ENCODE data around the gene NFIL3. TPM values are rescaled to one million over a fixed set of nuclear protein-coding genes. Genes with fewer than 3 reads are reported as not detected.

The NFIL3 gene
- total and polyA plus RNA-seq, 5 donors from 2014 or later = 0.55 to 8.2 (median 1.1) TPM

- no peak overlapping the region for H3K27ac Mint-ChIP-seq
- peak overlapping the region; percentile 88 to 96 (median 90) for H3K4me3 Mint-ChIP-seq
- no peaks in the 10 kb centered on the region for H3K9me3 ChIP-seq (ENCODE audit: control insufficient read depth in 2 of 2, low read length in 2 of 2)
- peaks cover 77% of the 10 kb centered on the region for H3K27me3 Mint-ChIP-seq
- H3K36me3 ChIP-seq (ENCODE audit: control insufficient read depth, insufficient read depth, low read length) = no peaks in the 10 kb centered on the region
- no peak overlapping the region for H3K4me3 ChIP-seq (ENCODE audit: low read depth, low read length)
- H3K9me3 Mint-ChIP-seq = peaks cover 0 to 12% (median 0%) of the 10 kb centered on the region in 7 donors
- no peaks in the 10 kb centered on the region for H3K36me3 Mint-ChIP-seq
- peaks cover 57% of the 10 kb centered on the region for H3K27me3 ChIP-seq (ENCODE audit: control insufficient read depth, insufficient read depth, low read length)
- H3K4me1 ChIP-seq (ENCODE audit: control insufficient read depth, insufficient read depth, low read length, poor library complexity, severe bottlenecking) = peaks cover 36% of the 10 kb centered on the region
- H3K4me1 Mint-ChIP-seq = peaks cover 17 to 43% (median 31%) of the 10 kb centered on the region in 4 donors
- ATAC-seq (ENCODE audit: low read depth in 2 of 2) = no peak
- no peak overlapping the region for H3K27ac ChIP-seq (ENCODE audit: insufficient read depth, low read length, poor library complexity, severe bottlenecking)
- no peak for DNase-seq
Measured at GRCh38 chr9:91421128-91421765, 2.4 kb downstream of the NFIL3 start.

- H3K4me3 ChIP-seq (ENCODE audit: low read depth, low read length) = no peak overlapping the region
- peaks cover 77% of the 10 kb centered on the region for H3K27me3 Mint-ChIP-seq
- ATAC-seq (ENCODE audit: low read depth in 2 of 2) = no peak
Measured at GRCh38 chr9:91420501-91421127, 3.0 kb downstream of the NFIL3 start.

GRCh38 chr9:91419222-91420191, 4.1 kb downstream of the NFIL3 start:
- Histone ChIP-seq H3K27ac (ENCODE audit: insufficient read depth, low read length, poor library complexity, severe bottlenecking) (no peak overlapping the region), H3K27me3 (ENCODE audit: control insufficient read depth, insufficient read depth, low read length) (peaks cover 55% of the 10 kb centered on the region), H3K4me3 (ENCODE audit: low read depth, low read length) (no peak overlapping the region), H3K9me3 (ENCODE audit: control insufficient read depth in 2 of 2, low read length in 2 of 2) (no peaks in the 10 kb centered on the region), H3K4me1 (ENCODE audit: control insufficient read depth, insufficient read depth, low read length, poor library complexity, severe bottlenecking) (peaks cover 31% of the 10 kb centered on the region), H3K36me3 (ENCODE audit: control insufficient read depth, insufficient read depth, low read length) (no peaks in the 10 kb centered on the region)
- Mint-ChIP-seq H3K4me1 (peaks cover 6 to 27% (median 18%) of the 10 kb centered on the region in 4 donors), H3K27me3 (peaks cover 76% of the 10 kb centered on the region), H3K9me3 (peaks cover 0 to 10% (median 0%) of the 10 kb centered on the region in 7 donors), H3K27ac (no peak overlapping the region), H3K4me3 (peak overlapping the region in 1 of 4 donors; percentile 77), H3K36me3 (no peaks in the 10 kb centered on the region)
- DNase-seq (no peak), ATAC-seq (ENCODE audit: low read depth in 2 of 2) (no peak)

More at GRCh38 chr9:91420501-91421127, 3.0 kb downstream of the NFIL3 start:
- H3K9me3 ChIP-seq (ENCODE audit: control insufficient read depth in 2 of 2, low read length in 2 of 2) = no peaks in the 10 kb centered on the region
- H3K4me1 Mint-ChIP-seq = peaks cover 17 to 38% (median 28%) of the 10 kb centered on the region in 4 donors
- H3K4me1 ChIP-seq (ENCODE audit: control insufficient read depth, insufficient read depth, low read length, poor library complexity, severe bottlenecking) = peaks cover 36% of the 10 kb centered on the region
- DNase-seq = no peak
- H3K36me3 Mint-ChIP-seq = no peaks in the 10 kb centered on the region
- H3K27ac ChIP-seq (ENCODE audit: insufficient read depth, low read length, poor library complexity, severe bottlenecking) = no peak overlapping the region
- H3K27ac Mint-ChIP-seq = no peak overlapping the region
- no peaks in the 10 kb centered on the region for H3K36me3 ChIP-seq (ENCODE audit: control insufficient read depth, insufficient read depth, low read length)
- H3K4me3 Mint-ChIP-seq = peak overlapping the region in 1 of 4 donors; percentile 77
- peaks cover 0 to 12% (median 0%) of the 10 kb centered on the region in 7 donors for H3K9me3 Mint-ChIP-seq
- peaks cover 57% of the 10 kb centered on the region for H3K27me3 ChIP-seq (ENCODE audit: control insufficient read depth, insufficient read depth, low read length)

- H3K27ac Mint-ChIP-seq = no peak overlapping the region
- H3K27me3 ChIP-seq (ENCODE audit: control insufficient read depth, insufficient read depth, low read length) = peaks cover 55% of the 10 kb centered on the region
- ATAC-seq (ENCODE audit: low read depth in 2 of 2) = no peak
- H3K4me1 Mint-ChIP-seq = peaks cover 6 to 24% (median 17%) of the 10 kb centered on the region in 4 donors
- H3K27me3 Mint-ChIP-seq = peaks cover 82% of the 10 kb centered on the region
- peaks cover 0 to 10% (median 1%) of the 10 kb centered on the region in 7 donors for H3K9me3 Mint-ChIP-seq
- H3K4me3 ChIP-seq (ENCODE audit: low read depth, low read length) = no peak overlapping the region
- no peaks in the 10 kb centered on the region for H3K36me3 Mint-ChIP-seq
- H3K9me3 ChIP-seq (ENCODE audit: control insufficient read depth in 2 of 2, low read length in 2 of 2) = no peaks in the 10 kb centered on the region
- H3K27ac ChIP-seq (ENCODE audit: insufficient read depth, low read length, poor library complexity, severe bottlenecking) = no peak overlapping the region
- DNase-seq = no peak
- no peaks in the 10 kb centered on the region for H3K36me3 ChIP-seq (ENCODE audit: control insufficient read depth, insufficient read depth, low read length)
- no peak overlapping the region for H3K4me3 Mint-ChIP-seq
- H3K4me1 ChIP-seq (ENCODE audit: control insufficient read depth, insufficient read depth, low read length, poor library complexity, severe bottlenecking) = peaks cover 25% of the 10 kb centered on the region
Measured at GRCh38 chr9:91418215-91418610, 5.4 kb downstream of the NFIL3 start.

GRCh38 chr9:91417602-91418214, 5.9 kb downstream of the NFIL3 start:
- Histone ChIP-seq H3K4me1 (ENCODE audit: control insufficient read depth, insufficient read depth, low read length, poor library complexity, severe bottlenecking) (peaks cover 19% of the 10 kb centered on the region), H3K27me3 (ENCODE audit: control insufficient read depth, insufficient read depth, low read length) (peaks cover 53% of the 10 kb centered on the region), H3K4me3 (ENCODE audit: low read depth, low read length) (no peak overlapping the region), H3K36me3 (ENCODE audit: control insufficient read depth, insufficient read depth, low read length) (no peaks in the 10 kb centered on the region), H3K27ac (ENCODE audit: insufficient read depth, low read length, poor library complexity, severe bottlenecking) (no peak overlapping the region), H3K9me3 (ENCODE audit: control insufficient read depth in 2 of 2, low read length in 2 of 2) (no peaks in the 10 kb centered on the region)
- ATAC-seq (ENCODE audit: low read depth in 2 of 2) (no peak), DNase-seq (no peak)
- H3K27ac Mint-ChIP-seq = no peak overlapping the region
- H3K4me3 Mint-ChIP-seq = no peak overlapping the region
- H3K36me3 Mint-ChIP-seq = no peaks in the 10 kb centered on the region
- peaks cover 6 to 19% (median 12%) of the 10 kb centered on the region in 4 donors for H3K4me1 Mint-ChIP-seq
- H3K9me3 Mint-ChIP-seq = peaks cover 0 to 7% (median 0%) of the 10 kb centered on the region in 7 donors
- H3K27me3 Mint-ChIP-seq = peaks cover 78% of the 10 kb centered on the region

- H3K4me1 Mint-ChIP-seq = peaks cover 0 to 7% (median 2%) of the 10 kb centered on the region in 4 donors
- Histone ChIP-seq H3K36me3 (ENCODE audit: control insufficient read depth, insufficient read depth, low read length) (no peaks in the 10 kb centered on the region), H3K9me3 (ENCODE audit: control insufficient read depth in 2 of 2, low read length in 2 of 2) (no peaks in the 10 kb centered on the region), H3K27me3 (ENCODE audit: control insufficient read depth, insufficient read depth, low read length) (peaks cover 41% of the 10 kb centered on the region), H3K4me1 (ENCODE audit: control insufficient read depth, insufficient read depth, low read length, poor library complexity, severe bottlenecking) (peaks cover 4% of the 10 kb centered on the region), H3K4me3 (ENCODE audit: low read depth, low read length) (no peak overlapping the region), H3K27ac (ENCODE audit: insufficient read depth, low read length, poor library complexity, severe bottlenecking) (no peak overlapping the region)
- ATAC-seq (ENCODE audit: low read depth in 2 of 2) (no peak), DNase-seq (no peak)
- peaks cover 70% of the 10 kb centered on the region for H3K27me3 Mint-ChIP-seq
- H3K36me3 Mint-ChIP-seq = no peaks in the 10 kb centered on the region
- no peak overlapping the region for H3K4me3 Mint-ChIP-seq
- H3K9me3 Mint-ChIP-seq = peaks cover 0 to 7% (median 0%) of the 10 kb centered on the region in 7 donors
- H3K27ac Mint-ChIP-seq = no peak overlapping the region
Measured at GRCh38 chr9:91416096-91416712, 7.4 kb downstream of the NFIL3 start.

GRCh38 chr9:91415290-91415689, 8.3 kb downstream of the NFIL3 start:
- H3K4me1 Mint-ChIP-seq = peaks cover 0 to 7% (median 4%) of the 10 kb centered on the region in 4 donors

More at GRCh38 chr9:91415290-91415689, 8.3 kb downstream of the NFIL3 start:
- H3K27me3 Mint-ChIP-seq = peaks cover 64% of the 10 kb centered on the region
- no peak overlapping the region for H3K4me3 Mint-ChIP-seq
- H3K9me3 ChIP-seq (ENCODE audit: control insufficient read depth in 2 of 2, low read length in 2 of 2) = no peaks in the 10 kb centered on the region
- no peak overlapping the region for H3K27ac Mint-ChIP-seq
- H3K27ac ChIP-seq (ENCODE audit: insufficient read depth, low read length, poor library complexity, severe bottlenecking) = no peak overlapping the region
- H3K36me3 ChIP-seq (ENCODE audit: control insufficient read depth, insufficient read depth, low read length) = no peaks in the 10 kb centered on the region
- H3K27me3 ChIP-seq (ENCODE audit: control insufficient read depth, insufficient read depth, low read length) = peaks cover 35% of the 10 kb centered on the region
- peaks cover 0 to 5% (median 0%) of the 10 kb centered on the region in 7 donors for H3K9me3 Mint-ChIP-seq
- H3K4me3 ChIP-seq (ENCODE audit: low read depth, low read length) = no peak overlapping the region
- H3K4me1 ChIP-seq (ENCODE audit: control insufficient read depth, insufficient read depth, low read length, poor library complexity, severe bottlenecking) = no peaks in the 10 kb centered on the region
- DNase-seq (peak in 1 of 3 donors; percentile 40), ATAC-seq (ENCODE audit: low read depth in 2 of 2) (peak in 1 of 2 donors; percentile 31)
- no peaks in the 10 kb centered on the region for H3K36me3 Mint-ChIP-seq

All from CD4-positive, CD25-positive, alpha-beta regulatory T cell (primary cell).